Islet precursor cell (in vitro differentiated cells): ENCODE results near the gene EXOC7.
"Not testable (repeated sequence)": the region's sequence is repeated elsewhere in the genome, so short reads cannot be mapped to it uniquely, and the experiment has no call there.

ENCODE experiments used
- DNase-seq: peaks from one replicate; pipeline ENCODE4 v3.0.0-alpha.2; 2018

Gene EXOC7

GRCh38 chr17:76085731-76086366 is 17.7 kb downstream of the EXOC7 start:
- no peak for DNase-seq

GRCh38 chr17:76085066-76085730 is 18.4 kb downstream of the EXOC7 start:
- DNase-seq, result no peak

DNA sequence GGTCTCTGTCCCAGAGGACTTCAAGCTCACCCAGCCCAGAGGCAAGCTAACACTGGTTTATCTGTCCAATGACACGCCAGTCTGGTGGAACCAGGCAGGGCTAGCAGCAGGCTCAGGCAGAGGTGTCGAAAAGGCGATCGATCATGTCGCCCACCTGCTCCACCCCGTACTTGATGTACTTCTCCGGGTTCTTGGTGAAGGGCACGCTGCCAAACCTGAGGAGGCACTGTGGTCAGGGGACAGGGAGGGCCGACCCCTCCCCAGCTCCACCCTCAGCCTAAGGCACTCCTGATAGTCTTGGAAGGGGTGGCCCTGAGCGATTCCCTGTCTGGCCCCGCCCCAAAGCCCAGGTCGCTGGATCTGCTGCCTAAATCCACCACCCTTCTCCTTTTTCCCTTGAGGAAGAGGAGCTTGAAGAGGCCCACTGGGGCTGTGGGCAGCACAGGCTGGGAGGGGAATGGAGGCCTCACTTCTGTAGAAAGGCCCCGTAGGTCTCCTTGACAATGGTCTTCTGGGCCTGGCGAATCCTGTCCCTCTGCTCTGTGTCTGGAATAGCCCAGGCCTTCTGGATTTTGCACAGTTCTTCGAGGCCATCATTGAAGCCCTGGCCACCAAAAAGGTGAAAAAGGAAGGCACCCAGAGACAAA is 19.9 kb downstream of the EXOC7 start:
- peak; percentile 57 for DNase-seq

DNA sequence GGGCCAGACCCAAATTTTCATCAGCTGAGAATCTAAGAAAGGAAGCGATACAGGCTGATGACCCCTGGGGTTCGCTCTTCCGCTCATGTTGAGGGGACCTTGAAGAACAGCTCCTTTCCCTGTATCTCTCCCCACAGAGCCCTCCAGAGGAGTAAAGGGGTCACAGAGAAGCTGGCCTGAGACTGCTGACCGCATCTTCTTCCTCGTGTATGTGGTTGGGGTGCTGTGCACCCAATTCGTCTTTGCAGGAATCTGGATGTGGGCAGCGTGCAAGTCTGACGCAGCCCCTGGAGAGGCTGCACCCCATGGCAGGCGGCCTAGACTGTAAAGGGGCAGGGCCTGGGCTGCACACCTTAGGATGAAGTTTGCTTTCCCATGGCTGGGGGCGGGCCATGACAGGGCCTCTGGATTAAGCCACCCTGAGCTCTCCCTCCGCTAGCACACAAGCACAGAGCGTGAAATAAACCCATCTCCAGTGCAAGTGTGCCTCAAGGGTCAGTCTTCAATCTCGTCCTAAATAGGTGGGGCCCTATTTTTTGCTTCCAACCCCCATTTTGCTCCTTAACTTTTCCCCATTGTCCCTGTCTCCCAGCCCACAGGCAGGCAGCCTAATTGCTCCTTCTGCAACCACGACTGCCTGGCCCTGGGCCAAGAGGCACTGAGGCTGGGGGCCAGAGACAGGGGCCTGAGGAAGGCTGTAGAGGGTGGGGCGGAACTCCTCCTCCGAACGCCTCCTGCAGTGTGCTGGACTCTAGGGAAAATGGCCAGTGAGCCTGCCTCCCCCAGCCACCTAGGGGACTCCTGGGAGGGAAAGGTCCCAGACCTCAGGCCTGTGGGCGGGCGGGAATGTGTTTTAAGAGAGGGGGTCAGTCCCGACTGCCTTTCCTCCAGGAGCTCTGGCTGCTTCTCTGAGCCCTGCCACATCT is 21.0 kb downstream of the EXOC7 start:
- DNase-seq, result peak; percentile 55

DNA sequence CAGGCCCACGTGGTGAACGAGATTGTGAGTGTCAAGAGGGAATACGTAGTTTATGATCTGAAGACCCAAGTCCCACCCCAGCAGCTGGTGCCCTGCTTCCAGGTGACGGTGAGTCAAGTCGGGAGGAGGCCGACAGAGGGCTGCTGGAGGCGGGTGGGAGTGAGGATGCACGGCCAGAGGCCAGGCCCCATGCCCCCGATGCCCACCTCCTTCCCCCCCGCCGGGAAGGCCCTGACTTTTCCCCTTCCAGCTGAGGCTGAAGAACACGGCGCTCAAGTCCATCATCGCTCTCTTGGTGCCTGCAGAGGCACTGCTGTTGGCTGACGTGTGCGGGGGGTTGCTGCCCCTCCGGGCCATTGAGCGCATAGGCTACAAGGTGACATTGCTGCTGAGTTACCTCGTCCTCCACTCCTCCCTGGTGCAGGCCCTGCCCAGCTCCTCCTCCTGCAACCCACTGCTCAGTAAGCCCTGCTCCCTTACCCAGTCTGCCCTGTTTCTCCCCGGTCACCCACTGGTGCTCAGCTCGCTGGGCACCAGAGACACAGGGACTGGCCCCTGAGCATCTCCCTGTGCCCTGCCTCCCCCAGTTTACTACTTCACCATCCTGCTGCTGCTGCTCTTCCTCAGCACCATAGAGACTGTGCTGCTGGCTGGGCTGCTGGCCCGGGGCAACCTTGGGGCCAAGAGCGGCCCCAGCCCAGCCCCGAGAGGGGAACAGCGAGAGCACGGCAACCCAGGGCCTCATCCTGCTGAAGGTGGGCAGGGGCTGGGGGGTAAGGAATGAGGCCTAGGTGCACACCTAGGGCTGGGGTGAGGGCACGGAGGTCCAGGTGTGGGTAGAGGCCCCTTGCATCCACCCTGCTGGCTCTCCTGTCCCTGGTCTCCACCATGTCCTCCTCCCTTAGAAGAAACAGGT is 22.0 kb downstream of the EXOC7 start:
- DNase-seq, result no peak

- DNase-seq, result no peak
Measured at GRCh38 chr17:76080768-76081287, 22.8 kb downstream of the EXOC7 start.

DNA sequence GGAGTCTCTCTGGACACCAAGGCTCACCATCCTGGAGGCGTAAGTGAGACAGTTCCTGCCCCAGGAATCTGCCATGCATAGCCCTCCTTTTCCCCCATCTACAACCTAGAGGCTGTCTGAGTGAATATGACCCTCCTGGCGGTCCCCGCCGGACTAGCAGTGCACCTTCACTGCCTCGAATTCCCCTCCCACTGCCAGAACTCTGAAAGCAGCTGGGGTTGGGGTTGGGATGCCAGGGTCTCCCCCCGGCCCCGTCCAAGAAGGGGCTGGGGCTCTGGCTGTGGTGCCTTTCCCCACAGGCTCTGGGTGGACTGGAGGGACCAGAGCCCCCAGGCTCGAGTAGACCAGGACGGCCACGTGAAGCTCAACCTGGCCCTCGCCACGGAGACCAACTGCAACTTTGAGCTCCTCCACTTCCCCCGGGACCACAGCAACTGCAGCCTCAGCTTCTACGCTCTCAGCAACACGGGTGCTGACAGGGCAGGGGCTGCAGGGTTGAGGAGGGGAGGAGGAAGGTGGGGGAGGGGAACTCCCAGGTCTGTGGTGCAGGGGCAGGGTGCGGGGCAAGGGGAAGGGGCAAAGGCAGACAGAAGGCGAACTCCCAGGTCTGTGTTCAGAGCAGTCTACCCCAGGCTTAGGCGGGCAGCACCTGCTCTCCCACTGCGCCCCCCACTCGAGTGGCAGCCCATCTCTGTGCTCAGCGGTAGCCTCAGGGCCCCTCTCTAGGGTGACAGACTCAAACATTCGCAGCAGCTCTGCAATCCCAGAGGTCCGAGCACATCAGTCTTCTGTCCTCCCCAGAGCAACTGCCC is 23.4 kb downstream of the EXOC7 start:
- DNase-seq, result peak; percentile 70

DNA sequence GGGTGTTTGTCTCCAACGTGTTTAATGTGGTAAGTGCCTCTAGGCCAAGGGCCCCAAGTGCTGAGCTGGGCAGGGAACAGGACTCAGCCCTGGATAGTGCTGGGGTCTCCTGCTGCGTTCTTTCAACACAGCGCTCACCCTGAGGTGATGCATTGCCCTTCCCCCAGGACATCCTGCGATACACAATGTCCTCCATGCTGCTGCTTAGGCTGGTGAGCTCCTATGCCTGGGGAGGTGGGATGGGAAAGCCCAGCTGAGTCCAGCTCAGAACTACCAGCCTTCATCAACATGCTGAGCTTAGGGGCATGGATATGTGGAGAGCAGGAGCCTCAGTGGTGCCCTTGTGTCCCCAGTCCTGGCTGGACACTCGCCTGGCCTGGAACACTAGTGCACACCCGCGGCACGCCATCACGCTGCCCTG is 24.0 kb downstream of the EXOC7 start:
- DNase-seq, result peak; percentile 54

DNA sequence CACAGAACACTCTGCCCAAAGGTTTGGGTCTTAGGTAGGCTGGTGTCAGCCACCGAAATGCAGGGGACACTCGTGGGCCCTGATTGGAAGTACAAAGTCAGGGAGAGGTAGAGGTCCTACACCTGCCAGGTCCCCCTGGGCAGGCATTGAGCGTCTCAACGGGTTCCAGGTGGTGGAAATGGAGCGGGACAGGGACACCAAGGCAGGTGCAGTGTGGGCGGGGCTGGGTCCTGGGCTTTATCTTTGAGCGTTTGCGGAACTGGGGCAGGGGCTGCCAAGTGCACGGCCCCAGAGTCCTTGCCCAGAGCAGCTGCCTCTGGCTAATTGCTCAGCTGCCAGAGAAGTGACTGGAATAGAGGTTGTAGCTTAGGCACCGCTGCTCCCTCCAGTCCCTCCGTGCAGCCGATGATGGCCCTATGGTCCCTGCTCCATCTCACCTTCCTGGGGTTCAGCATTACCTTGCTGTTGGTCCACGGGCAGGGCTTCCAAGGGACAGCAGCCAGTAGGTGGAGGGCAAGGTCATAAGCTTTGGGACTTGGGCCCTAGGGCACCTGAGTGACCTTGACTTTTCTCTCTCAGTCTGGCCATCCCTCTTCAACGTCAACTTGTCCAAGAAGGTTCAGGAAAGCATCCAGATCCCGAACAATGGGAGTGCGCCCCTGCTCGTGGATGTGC is 24.6 kb downstream of the EXOC7 start, which contains the start of gene ZACN:
TSS of gene ZACN (plus strand) at position 323 of the 675 bp plus-strand sequence. CDS start at position 406, 83 bp downstream.
- DNase-seq, result no peak

GRCh38 chr17:76078370-76078769 is 25.2 kb downstream of the EXOC7 start:
- not testable (repeated sequence) for DNase-seq

- DNase-seq, result peak; percentile 59
Measured at GRCh38 chr17:76077584-76078110, 25.9 kb downstream of the EXOC7 start.

- peak; percentile 61 for DNase-seq
Measured at GRCh38 chr17:76076765-76077583, 26.6 kb downstream of the EXOC7 start.

DNA sequence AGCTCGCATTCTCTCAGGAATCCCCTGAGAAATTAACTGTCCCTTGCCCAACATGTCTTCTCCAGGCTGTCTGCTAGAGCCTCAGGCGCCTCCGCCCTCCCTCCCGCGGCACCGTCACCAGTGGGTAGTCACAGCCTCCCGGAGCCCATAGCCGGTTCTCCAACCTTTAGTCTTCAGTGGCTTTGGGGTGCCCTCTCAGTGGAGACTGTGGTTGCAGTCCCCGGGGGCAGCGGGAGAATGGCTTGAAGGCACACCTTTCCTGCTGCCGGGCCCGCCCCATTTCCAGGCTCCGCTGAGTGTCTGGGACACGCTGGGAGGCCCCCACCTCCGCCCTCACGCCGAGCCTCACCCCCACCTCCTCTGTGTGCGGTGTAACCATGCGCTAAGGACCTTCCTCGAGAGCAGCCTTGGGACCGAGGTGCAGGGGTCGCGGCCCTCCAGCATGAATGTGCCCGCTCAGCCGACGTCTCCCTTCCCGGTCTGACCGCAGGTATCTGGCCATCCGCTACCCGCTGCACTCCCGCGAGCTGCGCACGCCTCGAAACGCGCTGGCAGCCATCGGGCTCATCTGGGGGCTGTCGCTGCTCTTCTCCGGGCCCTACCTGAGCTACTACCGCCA is 27.3 kb downstream of the EXOC7 start:
- peak; percentile 67 for DNase-seq

- DNase-seq, result peak; percentile 76
Measured at GRCh38 chr17:76075364-76076145, 28.0 kb downstream of the EXOC7 start.

DNA sequence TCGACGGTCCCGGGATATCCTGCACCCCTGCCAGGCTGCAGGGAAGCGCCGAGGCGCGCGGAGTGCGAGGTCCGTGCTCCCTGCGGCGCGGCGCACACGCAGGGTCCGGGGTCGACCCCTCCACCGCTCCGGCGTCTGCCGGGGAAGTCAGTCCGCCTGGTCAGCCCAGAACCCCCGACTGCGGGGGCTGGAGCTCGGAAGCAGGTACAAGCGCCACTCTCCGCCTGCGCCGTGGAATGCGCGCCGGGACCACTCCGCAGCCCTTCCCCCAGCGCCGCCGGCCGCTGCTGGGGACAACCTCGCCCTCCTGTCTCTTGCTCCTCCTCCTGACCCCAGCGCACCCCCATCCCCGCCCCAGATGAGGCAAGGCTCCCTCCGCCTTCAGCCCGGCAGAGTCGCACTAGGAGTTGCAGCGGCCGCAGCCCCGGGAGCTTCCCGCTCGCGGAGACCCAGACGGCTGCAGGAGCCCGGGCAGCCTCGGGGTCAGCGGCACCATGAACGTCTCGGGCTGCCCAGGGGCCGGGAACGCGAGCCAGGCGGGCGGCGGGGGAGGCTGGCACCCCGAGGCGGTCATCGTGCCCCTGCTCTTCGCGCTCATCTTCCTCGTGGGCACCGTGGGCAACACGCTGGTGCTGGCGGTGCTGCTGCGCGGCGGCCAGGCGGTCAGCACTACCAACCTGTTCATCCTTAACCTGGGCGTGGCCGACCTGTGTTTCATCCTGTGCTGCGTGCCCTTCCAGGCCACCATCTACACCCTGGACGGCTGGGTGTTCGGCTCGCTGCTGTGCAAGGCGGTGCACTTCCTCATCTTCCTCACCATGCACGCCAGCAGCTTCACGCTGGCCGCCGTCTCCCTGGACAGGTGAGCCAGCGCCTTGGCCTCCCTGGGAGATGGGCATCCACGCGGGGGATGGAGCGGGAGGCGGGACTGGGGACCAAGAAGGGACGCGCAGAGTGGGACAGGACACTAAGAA is 28.9 kb downstream of the EXOC7 start, which contains the start of gene GALR2:
TSS of gene GALR2 (plus strand) at position 392 of the 974 bp plus-strand sequence. CDS start at position 495, 103 bp downstream.
- peak; percentile 68 for DNase-seq
